Measurements from ENCODE around the gene CDCA4.

Gene CDCA4

DNA sequence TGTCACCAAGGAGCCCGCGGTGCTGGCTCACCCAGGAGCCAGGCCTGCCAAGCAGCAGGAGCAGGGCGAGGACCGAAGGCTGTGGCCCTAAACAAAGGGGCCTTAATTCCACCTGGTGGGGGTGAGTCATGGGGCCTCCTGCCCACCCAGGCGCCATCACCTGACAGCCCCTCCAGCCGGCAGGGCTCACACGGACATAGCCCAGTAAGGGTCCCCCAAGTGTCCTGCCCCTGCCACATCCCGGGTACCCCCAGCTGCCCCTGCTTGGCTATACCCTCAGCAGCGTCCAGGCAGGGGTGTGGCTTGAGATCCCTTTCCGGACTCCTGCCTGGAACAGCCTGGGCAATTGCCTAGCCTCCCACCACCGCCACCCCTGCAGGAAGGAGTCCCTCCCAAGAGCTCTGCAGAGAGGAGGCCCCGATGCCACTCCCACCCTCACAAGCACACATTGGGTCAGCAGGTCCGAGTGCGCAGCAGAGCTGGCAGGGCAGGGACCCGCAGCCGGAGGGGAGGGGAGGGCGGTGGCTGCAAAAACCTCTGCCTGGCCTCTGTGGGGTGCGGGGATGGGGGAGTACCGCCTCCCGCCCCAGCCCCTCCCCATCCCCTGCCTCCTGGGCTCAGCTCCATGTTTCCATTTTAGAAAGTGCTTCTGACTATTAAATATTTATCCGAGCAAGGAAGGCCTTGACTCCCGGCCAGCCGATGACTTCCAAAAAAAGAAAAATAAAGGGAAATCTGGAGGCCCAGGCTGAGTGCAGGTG lies 47.3 kb downstream of the CDCA4 start:
- no peak for DNase-seq

DNA sequence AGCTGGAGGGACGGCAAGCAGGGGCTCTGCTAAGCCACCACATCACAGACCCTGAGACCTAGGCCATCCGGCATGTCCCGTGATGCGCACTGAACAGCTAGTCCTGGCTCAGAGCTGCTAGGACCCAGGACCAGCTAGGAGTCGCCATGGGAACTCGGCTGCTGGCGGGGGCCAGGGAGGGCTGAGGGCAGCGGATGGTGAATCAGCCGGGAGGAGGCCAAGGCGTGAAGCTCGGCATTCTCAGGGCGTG lies 47.8 kb downstream of the CDCA4 start:
- no peak for DNase-seq

DNA sequence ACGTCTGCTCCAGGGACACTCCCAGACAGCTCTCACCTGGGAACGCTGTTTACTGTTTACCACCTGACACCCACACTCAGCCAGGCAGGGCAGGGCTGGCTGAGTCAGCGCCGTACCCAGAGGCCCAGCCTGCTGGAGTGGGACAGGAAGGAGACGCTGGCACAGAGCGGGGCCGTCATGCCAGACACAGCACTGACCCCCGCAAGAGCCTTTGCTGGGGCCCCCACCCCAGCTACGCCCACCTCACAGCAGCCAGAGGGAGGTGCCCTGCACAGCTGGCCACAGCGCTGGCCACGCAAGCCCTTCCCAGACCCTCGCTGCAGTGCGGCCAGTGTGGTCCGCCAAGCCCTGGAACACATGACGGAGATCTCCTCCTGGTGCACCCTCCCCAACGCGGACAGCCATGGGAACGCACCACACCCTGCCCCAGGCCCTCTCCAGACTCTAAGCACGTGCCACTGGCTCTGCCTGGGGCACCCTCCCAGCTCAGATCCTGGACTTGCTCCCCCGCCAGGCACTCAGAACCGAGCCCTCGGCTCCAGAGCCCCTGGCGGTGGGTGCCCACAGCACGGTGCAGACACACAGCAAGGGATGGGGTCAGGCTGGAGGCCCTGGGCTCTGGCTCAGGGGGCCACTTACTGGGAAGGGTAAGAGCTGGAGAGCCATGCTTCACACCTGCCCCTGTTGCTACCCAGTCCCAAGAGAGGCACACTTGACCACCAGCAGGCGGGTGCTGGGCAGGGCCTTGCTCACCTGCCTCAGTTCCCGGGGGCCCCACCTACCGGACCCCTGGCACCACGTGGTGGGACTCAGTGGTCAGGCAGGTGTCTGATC lies 48.4 kb downstream of the CDCA4 start:
- no peak for DNase-seq

GRCh38 chr14:104971447-104972240 lies 49.2 kb downstream of the CDCA4 start:
- DNase-seq = no peak

- no peak for DNase-seq
Observed at GRCh38 chr14:104970231-104971068, 50.4 kb downstream of the CDCA4 start.

DNA sequence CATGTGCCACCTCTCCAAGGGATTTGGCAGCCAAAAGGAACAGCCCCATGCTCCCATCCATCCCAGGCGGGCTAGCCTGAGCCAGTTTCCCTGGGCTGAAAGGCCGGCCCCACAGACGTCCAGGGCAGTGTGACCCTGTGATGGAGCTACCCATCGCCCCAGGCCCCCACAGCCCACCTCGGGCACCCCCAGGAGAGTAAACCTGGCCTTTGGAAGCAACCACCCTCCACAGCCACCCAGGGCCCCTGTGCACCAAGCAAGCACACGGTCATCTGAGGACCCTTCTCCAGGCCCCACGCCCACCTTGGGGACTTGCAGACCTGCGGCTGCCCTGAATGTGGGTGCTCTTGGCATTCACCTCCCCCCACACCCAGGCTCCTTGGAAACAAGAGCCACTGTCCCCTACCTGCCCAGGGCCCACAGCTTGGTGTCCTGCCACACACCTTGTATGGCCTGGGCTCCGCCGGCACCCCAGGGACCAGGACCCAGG lies 51.1 kb downstream of the CDCA4 start:
- DNase-seq = no peak

DNA sequence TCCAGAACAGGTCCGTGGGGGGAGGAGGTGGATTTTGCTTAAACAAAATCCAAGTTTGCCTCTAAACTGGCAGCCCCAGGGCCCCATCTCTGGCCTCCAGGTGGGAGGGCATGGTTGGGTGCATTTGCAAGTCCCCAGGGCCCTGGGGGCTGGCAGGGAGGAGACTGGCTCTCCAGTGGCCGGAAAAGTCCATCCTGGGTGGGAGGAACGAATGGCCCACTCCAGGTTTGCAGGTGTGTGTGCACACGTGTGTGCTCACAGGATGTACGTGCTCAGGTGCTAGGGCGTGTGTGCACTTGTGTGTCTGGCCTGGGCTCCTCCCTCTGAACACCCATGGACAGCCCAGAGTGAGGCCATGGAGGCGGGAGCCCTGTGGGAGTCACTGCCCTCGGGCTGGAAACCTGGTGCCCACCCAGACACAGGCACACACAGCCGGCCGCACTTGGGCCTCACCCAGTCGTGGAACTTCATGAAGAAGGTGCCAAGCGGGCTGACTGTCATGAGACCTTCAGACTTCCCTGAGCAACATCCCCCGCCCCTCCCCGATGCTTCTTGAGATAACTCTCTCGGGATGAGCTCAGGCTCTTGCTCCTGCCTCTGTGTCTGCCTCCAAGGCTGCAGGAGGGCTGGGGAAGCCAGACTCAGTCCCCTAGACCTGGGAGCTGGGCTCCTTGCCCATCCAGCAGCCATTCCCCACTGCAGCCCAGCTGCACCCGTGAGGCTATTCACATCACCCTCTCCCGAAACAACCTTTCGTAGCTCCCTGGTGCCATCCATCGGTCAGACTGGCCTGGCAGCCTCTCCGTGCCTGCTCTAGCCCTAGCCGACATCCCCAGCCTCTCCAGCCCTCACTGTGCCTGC lies 52.1 kb downstream of the CDCA4 start:
- DNase-seq = no peak

- no peak for DNase-seq
Observed at GRCh38 chr14:104968153-104968527, 52.7 kb downstream of the CDCA4 start.

- no peak for DNase-seq
Observed at GRCh38 chr14:104967386-104968152, 53.3 kb downstream of the CDCA4 start.

- no peak for DNase-seq
Observed at GRCh38 chr14:104966981-104967385, 53.9 kb downstream of the CDCA4 start.

- DNase-seq = no peak
Observed at GRCh38 chr14:104966261-104966865, 54.5 kb downstream of the CDCA4 start.

- DNase-seq = no peak
Observed at GRCh38 chr14:104965561-104966231, 55.2 kb downstream of the CDCA4 start.

DNA sequence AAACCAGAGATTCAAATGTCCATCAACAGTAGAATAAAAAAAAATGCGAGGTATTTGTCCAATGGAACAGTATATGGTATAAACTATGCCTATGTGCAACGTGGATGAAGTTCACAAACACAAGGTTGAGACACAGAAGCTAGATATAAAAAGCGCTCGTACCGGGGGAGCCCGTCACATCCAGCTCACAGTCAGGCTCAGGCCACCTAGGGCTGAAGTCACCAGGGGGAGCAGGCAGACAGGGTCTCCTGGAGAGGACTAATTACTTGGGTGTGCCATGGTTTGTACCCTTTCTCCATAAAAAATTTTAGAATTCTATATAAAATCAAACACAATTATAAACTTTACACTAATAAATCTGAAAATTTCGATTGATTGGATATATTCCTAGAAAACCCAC lies 56.3 kb downstream of the CDCA4 start:
- DNase-seq = no peak

All from NCI-H524 treated with DMSO at 0.1 percent for 48 hours (cell line).